ENCODE results near the gene PDE4D. TPM values are rescaled to one million over a fixed set of nuclear protein-coding genes. Genes with fewer than 3 reads are reported as not detected.
A peak's percentile ranks its signal among the peaks of the same experiment; 100 is the strongest.

PDE4D gene
- total and polyA plus RNA-seq, 2 donors (not counting 3 experiments of a cell fraction or from before 2014, with no cell fraction given): 34.5 to 51.2 TPM

DNA sequence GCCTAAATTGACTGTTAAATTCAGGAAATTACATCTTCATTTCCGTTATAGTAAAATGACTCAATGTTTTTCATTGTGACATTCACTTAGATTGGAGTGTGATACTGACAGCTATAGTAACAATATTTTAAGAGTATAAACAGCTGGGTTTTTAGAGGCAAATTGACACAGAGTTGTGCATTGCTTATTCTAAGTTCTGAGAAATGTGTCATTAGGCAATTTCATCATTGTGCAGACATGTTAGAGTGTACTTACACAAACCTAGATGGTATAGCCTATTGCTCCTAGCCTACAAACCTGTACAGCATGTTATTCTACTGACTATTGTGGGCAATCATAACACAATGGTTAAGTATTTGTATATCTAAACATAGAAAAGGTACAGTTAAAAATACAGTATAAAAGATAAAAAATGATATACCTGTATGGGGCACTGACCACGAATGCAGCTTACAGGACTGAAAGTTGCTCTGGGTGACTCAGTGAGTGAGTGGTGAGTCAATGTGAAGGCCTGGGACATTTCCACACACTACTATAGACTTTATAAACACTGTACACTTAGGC lies 132.7 kb downstream of the PDE4D start:
- TF ChIP-seq GATA2 (IDR thresholded peaks at IDR 0.05; ENCODE audit: insufficient read depth, insufficient read length, low read depth, low read length) (peak; percentile 88), POLR2AphosphoS5 (IDR thresholded peaks at IDR 0.05; ENCODE audit: insufficient read depth, low read depth, low read length) (no peak), EZH2 (IDR thresholded peaks at IDR 0.05; ENCODE audit: borderline replicate concordance, low read depth, low read length, severe bottlenecking) (no peak), JUN (IDR thresholded peaks at IDR 0.05; ENCODE audit: borderline replicate concordance, insufficient read depth, insufficient read length, low read depth) (peak; percentile 97), MAX (IDR thresholded peaks at IDR 0.05; ENCODE audit: insufficient read depth, insufficient read length) (no peak), POLR2A (IDR thresholded peaks at IDR 0.05; ENCODE audit: low read depth, low read length) (no peak), FOS (IDR thresholded peaks at IDR 0.05; ENCODE audit: borderline replicate concordance, insufficient read depth, low read length) (peak; percentile 60), MYC (IDR thresholded peaks at IDR 0.05; ENCODE audit: low read depth, low read length) (no peak)
- TF ChIP-seq, protein P1, sequence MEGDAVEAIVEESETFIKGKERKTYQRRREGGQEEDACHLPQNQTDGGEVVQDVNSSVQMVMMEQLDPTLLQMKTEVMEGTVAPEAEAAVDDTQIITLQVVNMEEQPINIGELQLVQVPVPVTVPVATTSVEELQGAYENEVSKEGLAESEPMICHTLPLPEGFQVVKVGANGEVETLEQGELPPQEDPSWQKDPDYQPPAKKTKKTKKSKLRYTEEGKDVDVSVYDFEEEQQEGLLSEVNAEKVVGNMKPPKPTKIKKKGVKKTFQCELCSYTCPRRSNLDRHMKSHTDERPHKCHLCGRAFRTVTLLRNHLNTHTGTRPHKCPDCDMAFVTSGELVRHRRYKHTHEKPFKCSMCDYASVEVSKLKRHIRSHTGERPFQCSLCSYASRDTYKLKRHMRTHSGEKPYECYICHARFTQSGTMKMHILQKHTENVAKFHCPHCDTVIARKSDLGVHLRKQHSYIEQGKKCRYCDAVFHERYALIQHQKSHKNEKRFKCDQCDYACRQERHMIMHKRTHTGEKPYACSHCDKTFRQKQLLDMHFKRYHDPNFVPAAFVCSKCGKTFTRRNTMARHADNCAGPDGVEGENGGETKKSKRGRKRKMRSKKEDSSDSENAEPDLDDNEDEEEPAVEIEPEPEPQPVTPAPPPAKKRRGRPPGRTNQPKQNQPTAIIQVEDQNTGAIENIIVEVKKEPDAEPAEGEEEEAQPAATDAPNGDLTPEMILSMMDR (IDR thresholded peaks at IDR 0.05; ENCODE audit: extremely low read depth in 1 of 2, insufficient read depth in 1 of 2, low read depth in 1 of 2, low read length in 2 of 2): no peak
- H3K4me1 ChIP-seq (ENCODE audit: control insufficient read depth, extremely low read depth, insufficient read depth, low read length): peaks cover 62% of the 10 kb centered on the region
- POLR2A ChIA-PET: interaction anchor here (0.7 kb wide), 1 partner anchor 10 kb away, joined by 7 read pairs; no protein-coding TSS in a partner anchor
- FAIRE-seq: peak; percentile 31
- H3K36me3 ChIP-seq (ENCODE audit: control insufficient read depth in 2 of 2, extremely low read depth in 1 of 2, insufficient read depth in 2 of 2, low read length in 2 of 2): no peaks in the 10 kb centered on the region
- no peaks in the 10 kb centered on the region for H3K27me3 ChIP-seq (ENCODE audit: control insufficient read depth in 2 of 2, insufficient read depth in 2 of 2, low read length in 2 of 2)
- no peaks in the 10 kb centered on the region for H3K9me3 ChIP-seq (replicated peaks; ENCODE audit: control insufficient read depth, insufficient read depth, low read length)
- DNase-seq (ENCODE audit: low read depth, low spot score): peak; percentile 88
- H3K4me2 ChIP-seq (ENCODE audit: insufficient read depth, low read length): peak overlapping the region; percentile 96
- H4K20me1 ChIP-seq (replicated peaks; ENCODE audit: control insufficient read depth, extremely low read depth, insufficient read depth, low read length): no peaks in the 10 kb centered on the region
- H3K27ac ChIP-seq (ENCODE audit: insufficient read depth, low read depth, low read length): peak overlapping the region; percentile 98
- H2AFZ ChIP-seq (ENCODE audit: low read depth, low read length): no peak overlapping the region
- peaks cover 45% of the 10 kb centered on the region for H3K79me2 ChIP-seq (ENCODE audit: control insufficient read depth, insufficient read depth, low read length)
- intact Hi-C loops (cut with micrococcal nuclease) (loop anchor here (1.0 to 2.0 kb wide), 5 partner anchors 7 to 198 kb away; no protein-coding TSS in a partner anchor), dilution Hi-C loops (cut with MboI; ENCODE audit: extremely low pct_ligation_motif_present, low sequenced_read_pairs) (no loop called here)
- H3K9ac ChIP-seq (replicated peaks; ENCODE audit: extremely low read depth, insufficient read depth, low read length): peak overlapping the region; percentile 78
- TSS peak; percentile 90 for BruUV-seq (replicated peaks)
- H3K4me3 ChIP-seq (replicated peaks in 1 of 3; ENCODE audit: insufficient read depth in 1 of 3, low read depth in 1 of 3, low read length in 3 of 3): peak overlapping the region in 1 of 3 experiments; percentile 48
- CTCF ChIA-PET: interaction anchor here (0.6 to 1.5 kb wide), 11 partner anchors 9 to 572 kb away, joined by 3 to 8 read pairs (median 3); no protein-coding TSS in a partner anchor
- H3K9me1 ChIP-seq (replicated peaks; ENCODE audit: control insufficient read depth, extremely low read depth, insufficient read depth, low read length): no peaks in the 10 kb centered on the region

All from endothelial cell of umbilical vein (primary cell).